Hematopoietic multipotent progenitor cell treated with erythropoietin and hydrocortisone succinate and interleukin-3 and kit ligand, for 15 days (in vitro differentiated cells): ENCODE measurements around the gene SNRNP35.
A peak's percentile ranks its signal among the peaks of the same experiment; 100 is the strongest.
"Not testable (repeated sequence)": the region's sequence is repeated elsewhere in the genome, so short reads cannot be mapped to it uniquely, and the experiment has no call there.

ENCODE experiments used
- DNase-seq: peaks from one replicate; pipeline ENCODE4 v3.0.0-alpha.2; 2015; ENCODE audit warnings: low spot score

The SNRNP35 gene

DNA sequence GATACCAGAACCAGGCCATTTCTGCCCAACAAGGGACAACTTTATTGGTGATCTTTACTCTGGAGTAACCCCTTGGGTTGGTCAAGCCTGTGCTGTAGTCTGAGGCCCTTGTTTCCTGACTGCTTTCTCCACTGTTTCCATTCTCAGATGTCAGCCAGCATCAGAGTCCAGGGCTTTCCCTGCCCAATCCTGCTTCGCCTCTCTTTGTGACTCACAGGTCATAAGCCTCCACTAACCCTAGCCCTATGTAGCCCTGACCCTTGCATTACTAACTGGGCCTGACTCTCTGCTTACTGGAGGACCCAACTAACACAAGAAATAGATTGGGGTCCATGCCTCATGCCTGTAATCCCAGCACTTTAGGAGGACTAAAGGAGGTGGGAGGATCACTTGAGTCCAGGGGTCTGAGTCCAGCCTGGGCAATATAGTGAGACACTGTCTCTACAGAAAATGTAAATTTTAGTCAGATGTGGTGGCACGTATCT, 8.6 kb upstream of the SNRNP35 start:
- DNase-seq, result no peak

DNA sequence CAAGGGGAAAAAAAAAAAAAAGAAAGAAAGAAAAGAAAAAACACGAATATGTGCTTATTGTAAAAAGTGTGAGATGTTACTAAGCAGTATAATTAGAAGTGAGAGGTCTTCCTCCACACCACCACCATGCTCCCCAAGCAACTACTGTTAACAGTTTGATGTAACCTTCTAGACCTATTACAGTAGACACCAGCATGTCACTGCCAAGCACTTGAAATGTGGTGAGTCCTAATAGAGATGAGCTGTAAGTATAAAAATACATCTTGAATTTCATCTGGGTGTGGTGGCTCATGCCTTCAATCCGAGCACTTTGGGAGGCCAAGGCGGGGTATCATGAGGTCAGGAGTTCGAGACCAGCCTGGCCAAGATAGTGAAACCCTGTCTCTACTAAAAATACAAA, 8.1 kb upstream of the SNRNP35 start:
- DNase-seq, result no peak

DNA sequence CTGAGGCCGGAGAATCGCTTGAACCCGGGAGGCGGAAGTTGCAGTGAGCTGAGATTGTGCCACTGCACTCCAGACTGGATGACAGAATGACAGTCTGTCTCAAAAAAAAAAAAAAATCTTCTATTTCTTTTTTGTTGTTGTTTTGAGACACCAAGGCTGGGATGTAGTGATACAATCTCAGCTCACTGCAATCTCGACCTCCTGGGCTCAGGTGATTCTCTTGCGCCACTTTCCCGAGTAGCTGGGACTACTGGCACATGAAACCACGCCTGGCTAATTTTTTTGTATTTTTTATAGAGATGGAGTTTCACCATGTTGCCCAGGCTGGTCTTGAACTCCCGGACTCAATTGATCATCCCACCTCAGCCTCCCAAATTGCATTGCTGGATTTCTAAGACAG, 7.3 kb upstream of the SNRNP35 start:
- no peak for DNase-seq

DNA sequence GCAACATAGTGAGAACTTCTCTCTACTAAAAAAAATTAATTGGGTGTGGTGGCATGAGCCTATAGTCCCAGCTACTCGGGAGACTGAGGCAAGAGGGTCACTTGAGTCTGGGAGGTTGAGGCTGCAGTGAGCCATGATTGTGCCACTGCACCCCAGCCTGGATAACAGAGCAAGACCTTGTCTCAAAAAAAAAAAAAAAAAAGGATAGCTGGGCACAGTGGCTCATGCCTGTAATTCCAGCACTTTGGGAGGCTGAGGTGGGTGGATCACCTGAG, 5.7 kb upstream of the SNRNP35 start:
- not testable (repeated sequence) for DNase-seq

DNA sequence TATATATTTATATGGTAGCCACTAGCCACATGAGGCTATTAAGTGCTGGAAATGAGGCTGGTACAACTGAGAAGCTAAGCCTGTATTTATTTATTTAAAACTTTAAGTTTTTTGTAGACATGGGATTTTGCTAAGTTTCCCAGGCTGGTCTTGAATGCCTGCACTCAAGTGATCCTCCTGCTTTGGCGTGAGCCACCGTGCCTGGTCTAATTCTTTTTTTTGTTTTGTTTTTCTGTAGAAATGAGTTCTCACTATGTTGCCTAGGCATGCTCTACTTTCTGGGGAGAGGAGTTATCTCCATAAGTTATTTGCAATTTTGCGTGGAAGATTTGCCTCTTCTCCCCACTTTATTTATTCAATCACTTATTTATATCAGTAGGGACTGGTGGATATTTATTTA, 4.8 kb upstream of the SNRNP35 start:
- DNase-seq, result no peak

DNA sequence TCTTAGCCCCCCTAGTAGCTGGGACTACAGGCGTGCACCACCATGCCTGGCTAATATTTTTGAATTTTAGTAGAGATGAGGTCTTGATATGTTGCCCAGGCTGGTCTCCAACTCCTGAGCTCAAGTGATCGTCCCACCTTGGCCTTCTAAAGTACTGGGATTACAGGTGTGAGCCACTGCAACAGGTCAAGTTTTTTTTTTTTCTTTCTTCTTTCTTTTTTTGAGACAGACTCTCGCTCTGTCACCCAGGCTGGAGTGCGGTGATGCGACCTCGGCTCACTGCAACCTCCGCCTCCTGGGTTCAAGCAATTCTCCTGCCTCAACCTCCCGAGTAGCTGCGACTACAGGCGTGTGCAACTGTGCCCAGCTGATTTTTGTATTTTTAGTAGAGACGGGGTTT, 5.2 kb downstream of the SNRNP35 start:
- not testable (repeated sequence) for DNase-seq

DNA sequence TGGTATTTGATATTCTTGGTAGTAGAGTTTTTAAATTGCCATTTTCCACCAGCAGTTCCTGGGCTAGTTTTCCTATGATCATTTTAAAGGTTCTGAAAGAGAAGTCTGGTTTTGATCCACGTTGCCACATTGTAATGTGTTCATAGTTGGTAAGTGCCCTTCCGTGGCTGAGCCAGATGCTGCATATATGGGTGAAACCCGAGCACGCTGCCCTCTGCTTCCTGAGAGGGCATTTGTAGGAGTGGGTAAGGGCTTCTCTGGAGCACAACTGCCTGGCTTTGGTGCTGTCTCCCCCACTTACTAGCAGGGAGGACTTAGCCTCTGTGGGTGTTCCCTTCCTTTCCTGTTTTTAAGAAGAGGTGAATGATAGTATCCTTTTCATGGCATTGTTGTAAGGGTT, 7.1 kb downstream of the SNRNP35 start:
- DNase-seq, result no peak

DNA sequence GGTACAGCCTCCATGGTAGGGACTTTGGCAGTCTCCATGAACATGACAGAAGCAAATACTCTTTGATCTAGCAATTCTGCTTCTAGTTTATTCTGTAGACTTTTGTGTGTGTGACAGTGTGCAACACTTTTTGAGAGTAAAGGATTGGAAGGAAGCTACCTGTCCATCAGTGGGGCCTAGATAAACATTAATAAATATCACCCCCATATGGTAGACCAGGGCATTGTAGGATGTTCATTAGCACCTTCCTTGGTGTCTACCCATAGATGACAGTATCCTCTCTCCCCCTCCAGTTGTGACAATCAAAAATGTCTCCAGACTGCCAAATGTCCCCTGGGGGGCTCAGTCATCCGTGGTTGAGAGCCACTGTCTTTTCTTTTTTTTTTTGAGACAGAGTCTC, 10.8 kb downstream of the SNRNP35 start:
- DNase-seq, result peak; percentile 14

DNA sequence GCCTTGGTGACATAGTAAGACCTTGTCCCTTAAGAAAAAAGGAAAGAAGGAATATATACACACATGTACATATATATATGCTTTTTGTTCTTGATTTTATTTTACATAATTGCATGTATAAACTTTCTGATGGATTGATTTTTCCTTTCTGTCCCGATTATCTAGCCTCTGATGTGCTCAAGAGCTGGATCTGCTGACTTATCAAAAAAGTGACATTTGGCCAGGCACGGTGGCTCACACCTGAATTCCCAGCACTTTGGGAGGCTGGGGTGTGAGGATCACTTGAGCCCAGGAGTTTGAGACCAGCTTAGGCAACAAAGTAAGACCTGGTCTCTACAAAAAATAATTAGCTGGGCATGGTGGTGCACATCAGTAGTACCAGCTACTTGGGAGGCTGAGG, 12.0 kb downstream of the SNRNP35 start:
- DNase-seq, result no peak

DNA sequence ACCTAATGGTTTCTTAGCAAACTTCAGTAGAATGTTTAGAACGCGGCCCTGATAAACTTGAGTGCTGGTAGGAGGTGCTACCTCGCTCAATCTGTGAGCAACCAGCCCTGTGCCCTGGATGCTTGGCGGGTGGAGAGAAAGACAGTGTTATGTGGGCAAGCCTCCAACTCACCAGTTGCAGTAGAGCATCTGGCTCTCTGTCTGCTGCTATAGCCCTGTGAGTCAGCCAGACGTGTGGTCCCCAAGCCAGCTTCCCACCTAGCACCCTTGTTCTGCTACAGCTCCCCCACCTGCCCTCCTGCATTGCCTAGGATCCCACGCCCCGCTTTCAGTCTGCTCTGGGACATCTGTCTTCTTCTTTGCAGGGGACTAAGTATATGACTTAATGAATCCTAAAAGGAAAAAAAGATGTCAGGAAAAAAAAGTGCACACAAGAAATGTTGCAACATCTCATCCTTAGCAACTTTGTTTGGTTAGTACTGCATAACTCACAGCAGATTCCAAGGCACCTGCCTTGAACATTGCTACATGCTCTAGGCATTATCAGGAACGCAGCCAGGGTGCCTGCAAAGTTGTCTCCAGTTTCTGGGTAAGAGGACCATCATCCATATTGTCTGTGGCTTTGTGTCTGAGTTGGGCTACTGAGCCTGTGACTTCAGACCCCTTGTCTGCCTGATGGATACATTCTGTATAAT, 13.6 kb downstream of the SNRNP35 start:
- DNase-seq, result no peak

DNA sequence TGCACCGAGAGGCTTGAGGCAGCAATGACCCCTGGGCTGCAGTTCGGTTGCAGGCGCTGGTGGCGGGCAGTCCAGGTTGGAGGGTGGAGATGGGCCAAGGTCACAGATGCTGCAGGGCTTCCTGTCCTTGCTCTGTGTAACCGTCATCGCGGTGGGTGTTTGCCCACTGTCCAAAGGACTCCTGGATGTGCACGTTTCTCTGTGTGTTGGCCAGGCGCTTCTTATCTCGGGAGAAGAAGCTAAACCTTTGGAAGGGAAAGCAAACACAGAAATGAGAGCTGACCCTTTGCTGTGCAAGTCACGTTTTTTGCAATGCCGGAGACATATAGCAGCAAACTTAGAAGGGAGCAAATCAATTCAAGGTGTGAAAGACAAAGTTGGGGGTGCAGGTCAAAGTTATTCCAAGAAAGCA, 14.5 kb downstream of the SNRNP35 start:
- DNase-seq, result no peak

DNA sequence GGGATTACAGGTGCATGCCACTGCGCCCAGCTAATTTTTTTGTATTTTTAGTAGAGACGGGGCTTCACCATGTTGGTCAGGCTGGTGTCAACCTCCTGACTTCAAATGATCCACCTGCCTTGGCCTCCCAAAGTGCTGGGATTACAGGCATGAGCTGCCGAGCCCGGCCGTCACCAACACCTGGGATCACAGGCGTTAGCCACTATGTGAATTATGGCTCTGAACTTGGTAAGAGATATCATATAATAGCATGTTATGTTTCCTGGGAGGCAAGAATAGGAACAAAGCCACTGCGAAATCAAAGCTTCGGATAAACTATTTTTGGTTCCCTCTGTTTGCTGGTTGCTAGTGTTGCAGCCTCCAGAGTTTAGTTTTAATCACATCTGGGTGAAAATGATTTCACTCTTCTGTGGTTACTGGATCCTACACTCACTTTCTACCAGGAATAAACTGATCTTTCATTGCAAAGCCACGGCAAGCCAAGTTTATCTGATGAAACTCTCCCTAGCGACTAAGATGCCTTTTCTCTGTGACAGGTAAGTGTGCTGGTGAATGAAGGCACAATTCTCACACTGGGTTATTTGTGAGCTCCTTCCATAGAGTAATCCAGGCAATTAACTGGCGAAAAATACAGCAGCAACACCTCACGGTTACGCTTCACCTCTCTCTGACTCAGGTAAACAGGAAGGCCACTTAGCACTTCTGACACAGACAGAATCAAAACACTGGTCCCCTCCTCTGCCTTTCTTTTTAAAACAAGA, 16.7 kb downstream of the SNRNP35 start:
- no peak for DNase-seq

DNA sequence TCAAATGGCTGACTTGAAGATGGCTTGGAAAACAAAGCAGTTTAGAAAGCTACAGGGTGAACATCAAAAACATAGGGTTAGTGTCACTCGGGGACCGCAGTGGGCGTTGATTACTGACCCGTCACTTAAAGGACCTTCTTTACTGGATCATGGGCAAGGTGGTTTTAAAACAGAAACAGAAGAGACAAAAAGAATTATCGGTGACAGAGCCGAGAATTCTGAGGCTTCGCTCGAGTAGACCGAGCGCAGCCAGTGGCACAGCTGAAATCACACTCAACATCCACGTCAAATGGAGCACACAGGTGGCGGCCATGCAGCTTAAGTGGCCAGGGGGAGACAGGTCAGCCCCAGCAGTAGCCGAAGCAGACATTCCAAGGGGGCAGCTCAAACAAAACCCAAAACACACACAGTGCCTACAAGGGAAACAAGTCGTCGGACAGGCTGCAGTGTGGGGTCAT, 17.3 kb downstream of the SNRNP35 start:
- DNase-seq, result no peak

DNA sequence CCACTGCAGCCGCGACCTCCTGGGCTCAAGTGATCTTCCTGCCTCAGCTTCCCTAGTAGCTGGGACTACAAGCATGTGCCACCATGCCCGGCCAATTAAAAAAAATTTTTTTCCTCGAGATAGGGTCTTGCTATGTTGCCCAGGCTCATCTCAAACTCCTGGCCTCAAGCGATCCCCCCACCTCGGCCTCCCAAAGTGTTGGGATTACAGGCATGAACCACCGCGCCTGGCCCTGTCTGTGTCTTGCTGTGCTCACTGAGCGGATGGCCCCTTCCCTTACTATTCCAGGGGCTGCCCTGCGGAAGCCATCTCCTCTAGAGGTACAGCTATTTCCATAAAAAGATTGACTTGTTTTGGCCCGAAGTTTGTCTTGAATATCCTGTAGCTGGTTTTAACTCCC, 20.1 kb downstream of the SNRNP35 start:
- no peak for DNase-seq

DNA sequence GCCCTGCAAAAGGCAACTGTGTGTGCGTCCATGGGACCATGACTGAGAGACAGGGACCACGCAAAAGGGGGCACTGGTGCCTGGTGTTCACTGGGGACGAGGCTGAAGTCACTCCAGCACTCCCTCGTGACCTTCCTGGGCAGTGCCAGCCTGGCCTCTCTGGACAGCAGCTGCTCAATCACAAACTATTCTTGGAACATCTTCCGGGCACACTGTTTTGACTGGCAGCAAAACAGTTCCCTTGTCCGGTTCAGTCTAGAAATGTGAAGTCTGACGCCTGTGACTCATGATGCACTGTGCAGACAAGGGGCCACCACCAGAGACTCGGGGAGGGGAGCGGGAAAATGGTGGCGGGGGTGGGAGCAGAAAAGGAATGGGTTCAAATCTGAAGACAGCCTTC, 20.8 kb downstream of the SNRNP35 start:
- no peak for DNase-seq

DNA sequence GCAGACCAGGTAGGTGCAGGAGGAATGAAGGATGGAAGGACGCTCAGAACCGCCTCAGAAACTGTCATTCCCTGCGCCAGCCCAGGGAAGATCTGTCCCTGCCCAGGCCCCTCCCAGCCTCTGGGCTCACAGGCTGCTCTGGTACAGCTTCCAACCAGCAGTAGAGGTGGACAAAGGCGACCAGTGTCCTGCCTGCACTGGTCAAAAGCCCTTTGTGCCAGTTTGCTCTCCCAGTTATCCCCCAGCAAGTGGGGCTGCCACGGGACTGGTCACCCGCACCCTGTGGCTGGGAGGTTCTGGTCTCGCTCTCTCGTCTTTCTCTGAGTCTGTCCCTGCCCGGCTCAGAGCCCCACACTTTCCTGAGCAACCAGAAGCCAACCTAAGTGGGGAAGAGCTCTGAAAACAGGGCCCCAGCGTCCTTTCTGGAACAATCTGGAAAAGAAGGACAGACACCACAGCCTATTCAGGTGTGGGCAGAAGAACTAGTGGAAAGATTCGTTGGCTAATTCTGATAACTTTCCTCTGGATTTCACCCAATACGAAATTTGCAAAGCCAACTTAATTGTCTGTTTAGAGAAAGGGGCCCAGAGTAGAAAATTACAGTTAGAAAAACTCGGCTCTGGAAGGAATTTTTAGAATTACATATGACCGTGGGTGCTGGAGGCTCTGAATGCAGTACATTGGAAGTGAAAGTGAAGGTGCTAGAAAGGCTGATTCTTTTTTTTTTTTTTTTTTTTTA, 21.7 kb downstream of the SNRNP35 start:
- no peak for DNase-seq

DNA sequence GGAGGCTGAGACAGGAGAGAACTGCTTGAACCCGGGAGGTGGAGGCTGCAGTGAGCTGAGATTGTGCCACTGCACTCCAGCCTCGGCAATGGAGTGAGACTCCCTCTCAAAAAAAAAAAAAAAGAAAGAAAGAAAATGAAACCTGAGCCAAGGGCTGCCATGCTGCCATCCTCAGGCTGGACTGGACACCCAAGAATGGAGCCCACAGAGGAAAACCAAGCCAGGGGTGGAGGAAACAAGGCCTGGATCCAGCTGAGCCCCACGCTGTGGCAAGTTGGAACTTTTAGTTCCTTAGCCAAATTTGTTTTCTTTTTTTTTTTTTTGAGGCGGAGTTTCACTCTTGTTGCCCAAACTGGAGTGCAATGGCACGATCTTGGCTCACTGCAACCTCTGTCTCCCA, 23.3 kb downstream of the SNRNP35 start:
- DNase-seq, result not testable (repeated sequence)

DNA sequence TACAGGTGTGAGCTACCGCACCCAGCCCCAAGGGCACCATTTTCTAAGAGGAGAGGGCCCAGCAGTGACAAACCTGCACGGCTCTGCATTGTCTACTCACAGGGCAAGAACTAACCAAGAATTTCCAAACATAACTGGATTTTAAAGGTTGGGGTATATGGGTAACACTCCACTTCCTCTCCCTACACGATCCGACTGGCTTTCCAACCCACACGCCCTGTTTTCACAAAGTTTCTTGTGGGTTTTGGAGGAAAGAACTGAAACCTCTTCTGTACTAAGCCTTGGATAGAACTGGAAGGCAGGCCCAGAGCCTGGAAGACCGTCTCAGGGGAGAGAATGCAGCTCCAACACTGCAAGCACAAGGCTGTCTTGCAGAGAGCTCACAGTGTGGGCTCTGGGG, 24.9 kb downstream of the SNRNP35 start:
- no peak for DNase-seq

DNA sequence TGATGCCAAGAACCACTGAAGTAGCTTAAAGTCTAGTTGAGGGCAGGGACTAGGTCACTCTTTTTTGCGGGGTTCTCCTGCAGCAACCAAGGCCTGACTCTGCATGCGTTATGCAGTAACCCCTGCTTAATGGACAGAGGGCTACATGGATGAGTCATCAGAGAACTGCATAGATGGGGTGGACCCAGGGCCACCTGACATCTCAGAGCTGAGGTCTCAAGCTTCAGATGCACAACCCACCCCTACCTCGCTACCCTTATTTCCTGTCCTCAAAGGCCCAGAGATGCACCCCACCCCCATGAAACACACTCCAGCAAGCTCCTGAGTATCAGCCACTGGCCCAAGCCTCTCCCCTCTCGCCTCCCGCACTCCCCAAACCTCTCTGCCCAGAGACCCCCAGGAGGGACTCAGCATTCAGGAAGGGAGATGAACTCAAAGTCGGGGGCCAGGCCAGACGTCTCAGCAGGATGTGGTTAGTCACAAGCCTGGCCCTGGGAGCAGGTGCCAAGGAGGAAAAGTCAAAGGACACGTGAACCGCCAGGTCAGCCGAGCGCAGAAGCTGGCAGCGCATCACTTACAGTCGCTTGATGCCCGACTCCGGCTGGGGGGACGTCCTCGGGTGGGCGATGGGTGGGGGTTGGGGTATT, 25.8 kb downstream of the SNRNP35 start:
- DNase-seq, result no peak

DNA sequence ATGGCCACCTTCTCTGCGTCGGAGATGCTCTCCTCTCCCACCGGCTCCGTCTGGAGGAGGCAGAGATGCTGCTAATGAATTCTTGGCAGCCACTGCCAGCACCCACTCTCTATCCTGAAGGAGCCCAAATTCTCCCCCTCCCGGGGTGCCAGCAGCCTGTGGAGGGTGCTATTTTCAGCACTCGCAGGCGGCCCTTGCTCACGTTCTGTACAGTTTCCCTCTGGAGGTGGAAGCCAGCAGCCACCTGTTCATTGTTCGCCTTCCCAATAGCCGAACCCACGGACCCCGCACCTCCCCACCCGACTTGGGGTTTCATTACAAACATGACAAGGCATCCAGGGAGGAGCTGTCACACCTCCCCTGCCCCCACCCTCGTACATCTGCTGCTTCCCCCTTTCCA, 27.8 kb downstream of the SNRNP35 start:
- no peak for DNase-seq

DNA sequence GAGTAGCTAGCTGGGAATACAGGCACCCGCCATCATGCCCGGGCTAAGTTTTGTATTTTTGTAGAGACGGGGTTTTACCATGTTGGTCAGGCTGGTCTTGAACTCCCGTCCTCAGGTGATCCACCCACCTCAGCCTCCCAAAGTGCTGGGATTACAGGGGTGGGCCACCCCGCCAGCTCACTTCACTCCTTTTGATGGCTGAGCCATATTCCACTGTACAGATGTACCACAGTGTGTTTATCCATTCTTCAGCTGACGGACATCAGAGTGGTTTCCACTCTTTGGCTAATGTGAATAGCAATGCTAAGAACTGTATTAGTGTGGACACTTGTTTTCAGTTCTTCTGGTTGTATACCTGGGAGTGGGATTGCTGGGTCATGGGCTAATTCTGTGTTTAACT, 29.5 kb downstream of the SNRNP35 start:
- DNase-seq, result no peak

DNA sequence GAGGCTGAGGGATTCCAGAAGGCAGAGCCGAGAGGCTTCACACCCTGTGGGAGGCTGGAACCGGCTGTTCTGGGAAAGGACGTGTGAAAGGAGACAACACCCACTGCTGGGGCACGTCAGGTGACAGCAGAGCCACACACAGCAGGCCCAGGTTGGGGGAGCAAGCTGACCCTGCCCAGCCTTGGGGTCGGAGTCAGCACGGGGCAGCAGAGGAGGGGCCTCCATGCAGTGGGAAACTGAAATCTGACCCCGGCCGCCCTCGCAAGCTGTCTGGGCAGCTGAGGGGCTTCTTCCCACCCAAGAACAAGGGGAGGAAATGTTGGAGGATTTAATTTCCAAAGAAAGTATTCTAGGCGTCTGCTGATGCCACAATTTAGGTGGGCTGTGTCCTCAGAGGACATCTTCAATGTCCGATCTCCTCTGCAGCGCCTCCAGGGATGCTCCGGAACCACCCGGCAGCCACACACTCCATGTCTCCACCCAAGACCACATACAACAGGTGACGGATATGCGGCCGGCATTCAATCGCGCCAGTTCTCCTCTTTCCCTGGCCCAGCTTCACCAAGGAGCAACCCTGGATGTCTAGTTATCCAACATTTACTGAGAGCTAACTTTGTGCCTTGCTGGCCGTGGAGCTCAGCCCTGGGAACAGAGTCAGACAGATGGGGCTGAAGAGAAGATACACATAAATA, 30.7 kb downstream of the SNRNP35 start:
- no peak for DNase-seq
